Pulmonary artery endothelial cell (primary cell): Measurements from ENCODE around the gene CACNA1A. TPM values are rescaled to one million over a fixed set of nuclear protein-coding genes. Genes with fewer than 3 reads are reported as not detected.
A peak's percentile ranks its signal among the peaks of the same experiment; 100 is the strongest.

Experiments
- DNase-seq: peaks from one replicate; pipeline ENCODE4 v3.0.0-alpha.2; 2011; ENCODE audit warnings: low read depth, low spot score
- total RNA-seq: library from RNA; depleted of rRNA; stranded (reverse); fragments of >200 nt; gene quantifications from 2 replicates; pipeline ENCODE4 v1.2.3, GENCODE V29; 2014

The CACNA1A gene
- total RNA-seq, 1 donor from 2014 or later = 0.07 TPM

- DNase-seq = no peak
Measured at GRCh38 chr19:13165162-13165997, 340.9 kb downstream of the CACNA1A start.

- DNase-seq = peak; percentile 75
Measured at GRCh38 chr19:13164343-13165161, 341.7 kb downstream of the CACNA1A start.

GRCh38 chr19:13163609-13164342 is 342.5 kb downstream of the CACNA1A start:
- DNase-seq = no peak

- DNase-seq = peak; percentile 95
Measured at GRCh38 chr19:13162724-13163608, 343.3 kb downstream of the CACNA1A start.

- DNase-seq = no peak
Measured at GRCh38 chr19:13160557-13160956, 345.7 kb downstream of the CACNA1A start.

- no peak for DNase-seq
Measured at GRCh38 chr19:13159713-13160112, 346.6 kb downstream of the CACNA1A start.
